Measurements from ENCODE around the gene RPAP3.

RPAP3 gene

DNA sequence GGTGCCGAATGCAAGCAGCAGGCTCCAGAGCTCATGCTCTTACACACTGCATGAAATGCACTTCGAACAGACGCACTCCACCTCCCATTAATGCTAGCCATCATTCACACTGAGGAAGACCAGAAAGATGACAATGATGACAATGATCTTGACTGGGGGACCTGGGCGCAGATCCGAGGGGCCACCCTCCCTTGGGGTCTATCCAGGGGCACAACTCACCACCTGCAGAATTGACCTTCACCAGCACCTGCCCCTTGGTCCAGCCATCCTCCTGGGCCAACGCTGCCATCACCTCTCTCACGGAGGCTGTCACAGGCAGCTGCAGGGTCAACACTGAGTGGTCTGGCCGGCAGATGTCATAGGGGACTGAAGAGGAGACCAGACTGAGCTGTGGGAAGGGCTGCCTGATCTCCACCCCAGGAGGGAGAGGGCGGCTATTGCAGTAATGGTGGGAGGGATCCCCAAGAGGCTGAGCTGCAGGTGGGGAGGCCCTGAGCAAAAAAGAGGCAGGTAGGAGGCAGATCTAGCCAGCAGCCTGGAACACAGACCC, 37.6 kb upstream of the RPAP3 start:
- no peak overlapping the region for H3K4me3 ChIP-seq (ENCODE audit: low read depth, low read length)

DNA sequence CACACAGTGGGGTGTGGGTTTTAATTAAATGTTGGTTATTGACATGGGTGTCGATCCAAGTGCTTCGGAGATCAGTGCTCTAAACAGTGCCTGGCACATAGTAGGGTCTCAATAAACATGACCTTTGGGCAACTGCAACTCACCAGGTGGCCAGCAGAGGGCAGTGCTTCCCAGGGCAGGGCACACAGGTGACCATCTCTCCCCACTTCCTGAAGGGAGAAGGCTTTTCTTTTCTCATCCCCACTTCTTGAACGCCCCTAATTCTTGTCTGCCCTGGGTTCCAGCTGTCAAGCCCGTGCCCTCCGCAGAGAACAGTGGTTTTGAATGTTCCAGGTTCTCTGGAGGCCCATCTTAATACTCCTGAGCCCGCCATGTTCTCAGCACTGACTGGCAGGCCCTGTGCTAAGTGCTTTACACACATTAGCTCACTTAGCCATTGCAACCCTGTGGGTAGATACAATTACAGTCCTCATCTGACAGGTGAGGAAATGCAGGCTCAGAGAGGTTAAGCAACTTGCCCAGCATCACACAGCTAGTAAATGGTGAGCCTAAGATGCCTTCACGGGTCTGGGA, 36.5 kb upstream of the RPAP3 start:
- H3K4me3 ChIP-seq (ENCODE audit: low read depth, low read length): no peak overlapping the region

DNA sequence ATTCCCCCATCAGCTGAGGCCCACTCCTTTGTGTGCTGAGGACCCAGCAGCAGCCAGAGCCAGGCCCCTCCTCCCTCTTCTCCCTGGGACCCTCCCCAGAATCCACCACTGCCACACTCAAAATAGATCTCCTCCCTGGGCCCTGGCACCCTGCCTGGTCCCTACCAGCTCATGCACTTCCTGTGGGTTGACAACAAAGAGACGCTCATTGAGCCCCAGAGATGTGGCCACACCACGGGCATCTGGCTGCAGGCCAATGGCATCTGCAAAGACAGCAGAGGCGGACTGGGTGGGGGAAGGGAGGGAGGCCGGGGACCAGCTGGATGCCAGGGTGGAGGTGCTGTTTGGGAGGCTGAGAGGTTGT, 35.5 kb upstream of the RPAP3 start:
- no peak overlapping the region for H3K4me3 ChIP-seq (ENCODE audit: low read depth, low read length)

DNA sequence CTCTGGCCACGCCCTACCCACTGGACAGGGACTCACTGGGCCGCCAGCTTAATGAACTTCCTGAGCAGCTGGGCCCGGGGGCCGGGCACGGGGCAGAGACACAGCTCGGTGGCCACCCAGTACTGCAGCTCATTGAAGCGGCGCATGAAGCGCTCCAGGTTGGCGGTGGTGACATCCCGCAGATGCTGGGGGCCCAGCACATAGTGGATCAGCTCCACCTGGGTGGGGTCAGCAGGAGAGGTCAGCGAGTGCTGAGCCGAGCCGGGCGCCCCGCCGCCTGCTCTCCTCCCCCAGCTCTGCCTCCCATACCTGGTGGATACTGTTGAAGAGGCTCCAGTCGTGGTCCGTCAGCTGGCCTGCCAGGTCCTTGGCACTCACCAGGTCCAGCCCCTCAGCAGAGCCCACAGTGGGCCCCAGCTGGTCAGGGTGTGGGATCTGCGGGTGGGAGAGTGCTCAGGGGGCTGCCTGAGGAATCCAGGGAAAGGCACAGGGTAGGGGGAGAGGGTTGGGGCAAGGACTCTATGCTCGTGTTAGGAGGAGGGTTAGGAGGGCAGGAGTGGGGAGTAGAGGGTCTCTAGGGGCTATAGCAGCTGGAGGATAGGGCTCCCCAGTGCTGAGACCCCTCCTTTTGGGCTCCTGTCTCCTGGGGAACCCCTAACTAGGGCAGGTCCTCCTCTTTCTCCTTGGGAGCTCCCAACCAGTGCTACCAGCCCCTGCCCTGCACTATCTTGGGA, 34.9 kb upstream of the RPAP3 start:
- H3K4me3 ChIP-seq (ENCODE audit: low read depth, low read length): no peak overlapping the region

DNA sequence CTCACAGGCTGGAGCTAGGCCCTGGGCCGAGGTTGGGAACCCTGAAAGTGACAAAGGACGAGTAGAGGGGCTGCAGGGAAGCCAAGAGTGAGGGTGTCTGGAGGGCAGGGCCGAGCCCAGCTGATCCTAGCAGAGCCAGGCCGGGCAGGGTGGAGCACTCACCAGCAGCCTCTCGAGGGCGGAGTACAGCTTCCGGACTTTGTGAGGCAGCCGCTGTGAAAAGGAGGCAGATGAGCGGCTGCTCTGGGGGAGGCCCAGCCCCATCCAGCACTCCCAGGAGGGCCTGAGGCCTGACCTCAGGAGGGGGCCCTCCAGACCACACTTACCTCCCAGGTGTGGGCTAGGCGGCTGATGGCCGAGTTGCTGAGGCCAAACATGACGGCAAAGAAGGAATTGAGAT, 34.1 kb upstream of the RPAP3 start:
- H3K4me3 ChIP-seq (ENCODE audit: low read depth, low read length): no peak overlapping the region

DNA sequence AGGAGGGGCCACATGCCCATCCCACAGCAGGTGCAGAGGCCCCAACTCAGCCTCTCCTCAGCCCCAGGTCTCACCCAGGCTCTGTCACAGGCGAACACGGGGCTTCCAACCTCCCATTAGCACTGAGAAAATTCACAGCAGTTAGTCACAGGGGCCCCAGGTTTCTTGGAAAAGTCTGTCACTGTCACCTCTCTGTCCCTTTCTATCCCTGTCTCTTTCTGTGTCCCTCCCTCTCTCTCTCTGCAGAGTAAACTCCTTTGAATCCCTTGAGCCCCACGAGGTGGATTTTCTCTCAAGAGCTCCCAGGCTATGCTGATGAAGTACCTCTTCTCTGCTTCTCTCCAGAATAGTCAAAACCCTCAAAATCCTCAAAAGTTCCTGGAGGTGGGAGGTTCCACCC, 33.5 kb upstream of the RPAP3 start:
- H3K4me3 ChIP-seq (ENCODE audit: low read depth, low read length): no peak overlapping the region

DNA sequence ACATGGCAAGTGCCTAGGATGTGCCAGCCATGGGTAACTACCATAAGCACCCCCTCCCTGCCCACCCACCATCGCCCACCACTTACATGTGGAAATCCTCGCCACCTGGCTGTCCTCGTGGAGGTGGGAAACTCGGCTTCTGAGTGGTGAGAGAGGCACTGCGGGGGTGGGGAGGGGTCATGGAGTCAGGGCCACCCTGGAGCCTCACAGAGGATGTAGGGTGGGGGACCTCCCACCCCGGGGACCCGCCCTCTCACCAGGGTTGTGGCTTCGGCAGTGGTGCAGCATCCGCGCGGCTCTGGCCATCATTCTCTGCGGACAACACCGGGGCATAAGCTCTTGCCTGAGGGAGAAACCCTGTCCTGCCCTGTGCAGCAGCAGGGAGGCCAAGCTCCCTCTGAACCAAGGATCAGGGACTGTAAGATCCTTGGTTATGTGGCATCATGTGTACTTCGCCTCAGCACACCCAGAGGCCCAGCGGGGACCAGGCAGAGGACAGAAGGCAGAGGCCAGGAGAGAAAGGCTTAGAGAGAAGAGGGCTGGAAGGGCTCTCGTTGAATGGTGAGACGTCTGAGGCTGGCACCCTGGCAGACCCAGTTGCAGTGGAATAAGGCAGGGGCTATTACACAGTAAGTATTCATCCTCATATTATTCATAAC, 32.2 kb upstream of the RPAP3 start:
- no peak overlapping the region for H3K4me3 ChIP-seq (ENCODE audit: low read depth, low read length)

DNA sequence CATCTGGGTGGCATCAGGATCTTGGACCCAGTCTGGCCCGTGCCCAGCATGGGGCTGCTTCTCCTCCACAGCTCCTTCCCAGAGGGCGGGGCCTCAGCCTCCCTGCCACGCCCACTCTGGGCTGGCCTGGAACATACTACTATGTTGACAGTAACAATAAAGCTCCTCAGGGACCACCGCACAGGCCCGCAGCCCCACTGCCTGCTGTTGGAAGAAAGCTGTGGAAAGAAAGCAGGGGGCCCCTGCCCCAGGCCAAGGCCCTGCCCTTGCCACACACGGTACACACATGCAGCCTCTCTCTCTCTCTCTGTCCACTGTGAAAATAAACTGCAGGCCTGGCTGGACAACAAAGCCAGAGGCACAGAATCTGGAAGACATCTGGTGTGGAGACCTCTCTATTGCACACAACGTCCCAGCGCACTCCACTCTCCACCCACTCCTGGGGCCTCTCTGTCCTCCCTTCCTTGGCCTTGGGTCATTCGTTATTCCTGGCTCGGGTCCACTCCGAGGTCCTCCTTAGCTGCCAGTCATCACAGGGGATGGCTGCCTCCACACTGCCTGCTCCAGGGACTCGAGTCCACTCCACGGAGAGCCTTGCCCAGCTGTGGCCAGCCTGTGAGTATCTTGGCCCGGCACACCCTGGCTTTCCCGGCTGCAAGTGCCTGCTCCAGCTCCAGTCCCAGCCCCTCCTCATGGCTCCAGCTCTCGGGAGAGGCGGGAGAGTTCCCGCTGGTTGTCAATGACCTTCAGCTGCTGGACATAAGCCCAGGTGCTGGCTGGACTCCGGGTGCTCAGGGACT, 31.2 kb upstream of the RPAP3 start:
- H3K4me3 ChIP-seq (ENCODE audit: low read depth, low read length): no peak overlapping the region

DNA sequence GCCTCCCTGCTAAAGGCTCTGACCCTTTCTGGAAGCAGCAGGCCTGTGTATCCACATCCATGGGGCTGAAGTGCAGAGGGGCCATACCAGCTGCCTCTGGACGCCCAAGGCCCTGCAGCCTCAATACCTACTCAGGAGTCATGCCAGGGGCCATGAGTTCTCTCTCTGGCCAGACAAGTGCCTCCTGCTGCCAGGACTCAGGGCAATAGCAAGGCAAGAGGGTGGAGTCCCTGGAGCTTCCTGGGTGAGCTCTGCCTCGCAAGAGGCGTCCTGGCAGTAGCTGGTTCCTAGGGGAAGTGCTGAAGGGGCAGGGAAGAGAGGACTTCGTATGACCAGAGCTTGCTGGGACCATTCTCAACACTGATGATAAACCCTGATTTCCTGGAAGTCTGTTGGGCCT, 30.4 kb upstream of the RPAP3 start:
- H3K4me3 ChIP-seq (ENCODE audit: low read depth, low read length): no peak overlapping the region

DNA sequence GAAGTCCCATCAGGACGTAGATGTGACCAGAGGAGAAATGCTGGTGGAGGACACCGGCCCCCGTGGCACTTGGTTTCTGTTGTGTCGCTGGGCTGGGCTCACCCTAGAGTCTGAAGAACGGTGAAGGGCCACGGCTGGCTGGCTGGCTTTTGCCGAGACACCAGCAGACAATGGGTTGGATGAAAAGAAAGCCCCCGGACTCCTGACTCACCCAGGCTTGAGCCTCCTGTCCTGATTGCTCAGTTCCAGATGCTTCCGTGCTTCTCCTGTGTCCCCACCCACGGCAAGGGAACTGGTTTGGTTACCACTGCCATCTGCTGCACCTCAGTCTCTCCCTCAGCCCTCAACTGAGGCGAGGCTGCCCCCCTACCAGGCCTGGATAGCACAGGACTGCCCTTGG, 29.8 kb upstream of the RPAP3 start:
- H3K4me3 ChIP-seq (ENCODE audit: low read depth, low read length): no peak overlapping the region

DNA sequence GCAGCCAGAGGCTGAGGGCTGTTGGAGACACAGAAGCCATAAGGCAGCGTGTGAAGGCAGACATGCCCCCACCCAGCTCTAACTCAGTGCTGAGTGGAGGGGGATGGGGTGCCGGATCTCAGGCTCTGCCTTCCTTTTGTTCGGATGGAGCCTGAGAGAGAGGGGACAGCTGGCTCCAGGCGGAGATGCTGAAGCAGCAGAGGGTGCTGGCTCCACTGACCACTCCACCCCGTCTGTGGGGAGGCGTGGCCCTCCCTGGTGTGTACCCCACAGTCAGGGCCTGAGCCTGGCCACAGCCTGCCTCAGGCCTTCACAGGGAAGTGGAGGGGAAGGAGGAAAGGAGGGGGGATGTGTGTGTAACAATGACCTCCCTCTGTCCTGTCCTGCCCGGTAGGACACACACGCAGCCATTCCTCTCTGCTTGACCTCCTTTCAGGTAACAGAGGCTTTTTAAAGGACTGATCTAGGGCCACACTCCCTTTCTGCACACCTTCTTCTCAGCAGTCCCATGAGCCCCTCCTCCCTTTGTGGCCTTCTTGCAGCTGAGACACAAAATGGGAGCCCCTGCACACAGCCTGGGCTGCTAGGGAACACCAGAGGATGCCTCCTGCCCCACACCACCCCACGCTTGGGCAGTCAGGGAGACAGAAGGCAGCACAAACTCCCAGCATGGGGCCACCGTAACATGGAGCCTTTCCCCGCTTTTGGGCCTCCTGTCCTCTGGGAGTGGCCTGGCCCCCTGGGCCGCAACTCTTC, 29.1 kb upstream of the RPAP3 start:
- H3K4me3 ChIP-seq (ENCODE audit: low read depth, low read length): no peak overlapping the region

DNA sequence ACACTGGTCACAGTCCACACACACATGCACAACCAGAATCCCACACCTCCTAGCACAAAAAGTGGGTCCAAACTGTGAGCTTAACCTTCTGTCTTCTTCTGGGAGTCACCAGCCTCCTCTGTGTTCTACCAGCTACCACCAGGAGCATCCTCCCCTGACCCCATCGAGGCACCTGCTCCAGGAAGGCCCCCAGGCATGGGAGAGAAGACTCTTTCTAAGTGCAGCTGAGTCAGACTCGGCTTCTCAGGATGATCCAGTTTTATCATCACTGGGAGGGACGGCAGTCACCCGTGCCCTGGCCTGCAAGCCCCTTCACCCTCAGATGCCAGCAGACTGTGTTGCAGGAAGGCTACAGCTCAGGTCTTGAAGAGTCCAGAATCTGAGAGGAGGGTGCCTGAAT, 27.3 kb upstream of the RPAP3 start:
- H3K4me3 ChIP-seq (ENCODE audit: low read depth, low read length): no peak overlapping the region

DNA sequence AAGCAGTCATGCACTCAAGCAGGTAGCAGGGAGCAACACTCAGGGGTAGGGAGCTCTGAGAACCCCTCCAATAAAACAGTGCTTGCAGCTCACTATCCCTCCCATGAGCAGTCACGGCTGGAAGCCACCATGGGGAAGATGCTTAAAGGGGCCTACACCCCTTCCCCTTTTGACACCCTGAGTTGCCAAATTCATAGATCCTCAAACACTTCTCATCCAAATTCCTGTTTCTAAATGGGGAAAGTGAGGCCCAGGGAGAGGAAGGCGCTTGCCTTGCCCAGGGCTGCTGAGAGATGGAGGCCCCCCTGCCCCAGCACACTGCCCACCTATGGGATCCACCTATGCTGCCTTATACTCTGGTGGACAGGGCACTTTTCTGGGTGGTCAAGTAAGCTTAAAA, 26.7 kb upstream of the RPAP3 start:
- no peak overlapping the region for H3K4me3 ChIP-seq (ENCODE audit: low read depth, low read length)

DNA sequence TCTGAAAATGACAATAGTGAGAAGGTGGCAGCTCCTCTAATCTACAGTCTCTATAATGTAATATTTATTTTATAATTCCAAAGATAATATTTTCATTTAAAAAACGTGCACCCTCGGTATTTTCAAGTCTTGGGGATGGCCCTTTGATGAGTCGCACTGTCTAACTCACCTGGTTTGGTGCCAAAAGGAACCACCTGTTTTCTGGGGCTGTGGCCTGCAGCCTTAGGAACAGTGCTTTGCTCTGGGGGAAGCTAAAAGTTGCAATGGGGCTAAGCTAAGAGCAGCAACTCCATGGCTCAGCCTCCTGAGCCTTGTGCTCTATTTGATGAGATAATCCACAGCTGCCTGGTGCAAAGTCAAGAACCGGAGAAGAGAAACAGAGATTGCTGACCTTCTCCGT, 25.9 kb upstream of the RPAP3 start:
- no peak overlapping the region for H3K4me3 ChIP-seq (ENCODE audit: low read depth, low read length)

DNA sequence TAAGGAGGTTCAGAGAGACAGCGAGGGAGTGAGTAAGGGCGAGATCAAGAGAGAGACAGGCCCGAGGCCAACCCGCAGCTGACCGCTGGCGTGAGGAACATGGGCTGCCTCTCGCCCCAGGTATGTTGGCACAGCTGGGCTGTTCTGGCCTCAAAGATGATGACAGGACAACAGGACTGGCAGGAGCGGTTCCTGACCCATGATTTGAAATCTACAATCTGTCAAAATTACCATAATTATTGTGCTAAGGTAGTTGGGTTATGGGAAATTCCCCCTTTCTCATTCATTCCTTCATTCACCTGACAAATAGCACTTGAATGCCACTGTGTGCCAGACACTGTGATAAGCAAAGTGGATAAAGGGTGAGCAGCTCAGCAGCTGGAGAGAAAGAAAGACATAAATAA, 24.5 kb upstream of the RPAP3 start:
- no peak overlapping the region for H3K4me3 ChIP-seq (ENCODE audit: low read depth, low read length)

DNA sequence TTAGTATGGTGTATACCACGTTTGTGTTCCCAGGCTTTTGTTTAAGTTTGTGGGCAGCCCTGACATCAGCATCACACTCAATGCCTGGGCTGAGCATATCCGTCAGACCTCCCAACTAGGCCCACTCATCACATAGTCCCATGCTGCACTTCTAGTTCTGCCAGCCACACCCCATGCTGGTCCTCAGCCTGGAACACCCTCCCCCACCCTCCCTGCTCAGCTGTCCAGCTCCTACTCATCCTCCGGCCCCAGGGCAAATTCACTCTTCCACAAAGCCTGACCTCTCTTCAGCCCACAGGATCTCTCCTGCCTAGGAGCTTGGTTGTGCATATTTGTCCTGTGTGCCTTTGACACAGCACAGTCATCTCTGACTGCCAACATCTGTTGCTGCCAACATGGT, 23.4 kb upstream of the RPAP3 start:
- no peak overlapping the region for H3K4me3 ChIP-seq (ENCODE audit: low read depth, low read length)

DNA sequence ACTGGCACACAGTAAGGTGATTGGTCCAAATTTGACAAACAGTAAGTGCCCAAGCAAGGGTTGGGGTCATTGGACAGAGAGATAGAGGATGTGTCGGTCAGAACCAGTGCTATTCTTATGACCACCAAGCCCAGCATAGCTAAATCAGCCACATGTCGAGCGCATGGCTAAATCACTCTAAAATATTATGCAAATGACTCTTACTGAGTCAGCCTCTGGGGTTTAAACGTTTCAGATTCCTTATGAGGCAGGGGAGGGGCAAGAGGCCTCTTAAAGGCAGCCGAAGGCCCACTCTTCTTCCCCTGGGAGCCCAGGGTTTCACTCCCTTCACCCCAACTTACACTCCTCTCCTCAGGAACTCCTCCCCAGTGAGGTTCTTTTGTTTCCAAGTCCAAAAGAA, 20.1 kb upstream of the RPAP3 start:
- H3K4me3 ChIP-seq (ENCODE audit: low read depth, low read length): no peak overlapping the region

DNA sequence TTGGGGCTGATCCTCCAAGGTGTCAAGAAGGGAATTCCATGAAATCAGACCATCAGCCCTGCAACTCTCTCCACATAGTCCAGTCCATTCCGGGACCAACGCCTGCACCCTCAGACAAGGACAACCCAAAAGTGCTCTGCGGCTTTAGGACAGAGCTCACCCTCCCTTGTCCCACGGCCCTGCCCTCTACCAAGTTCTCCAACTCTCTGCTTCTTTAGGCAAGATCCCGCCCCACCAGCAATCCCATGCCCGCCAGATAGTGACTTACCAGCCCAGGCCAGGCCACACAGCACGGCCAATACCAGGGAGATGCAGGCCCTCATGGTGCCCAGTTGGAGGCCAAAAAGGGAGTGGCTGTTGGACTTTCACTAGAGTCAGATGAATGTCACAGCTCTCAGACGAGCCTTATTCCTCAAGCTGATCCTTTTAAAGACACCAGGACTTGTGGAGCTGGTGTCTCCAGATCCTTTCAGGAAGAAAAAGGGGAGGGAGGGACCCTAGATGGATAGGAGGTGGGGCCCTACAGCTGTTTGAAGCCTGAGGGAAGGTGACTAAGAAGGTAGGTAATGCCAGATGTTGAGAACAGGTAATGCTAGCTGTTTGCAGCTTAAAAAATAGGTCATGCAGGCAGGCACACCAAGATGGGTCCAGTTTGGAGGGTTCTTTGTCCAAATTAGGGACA, 19.4 kb upstream of the RPAP3 start, which contains the start of gene ENDOU:
Gene ENDOU (minus strand): TSS at position 400 of the 682 bp plus-strand sequence. CDS start 77 bp downstream, at position 323.
- H3K4me3 ChIP-seq (ENCODE audit: low read depth, low read length): no peak within 1 kb of the TSS

DNA sequence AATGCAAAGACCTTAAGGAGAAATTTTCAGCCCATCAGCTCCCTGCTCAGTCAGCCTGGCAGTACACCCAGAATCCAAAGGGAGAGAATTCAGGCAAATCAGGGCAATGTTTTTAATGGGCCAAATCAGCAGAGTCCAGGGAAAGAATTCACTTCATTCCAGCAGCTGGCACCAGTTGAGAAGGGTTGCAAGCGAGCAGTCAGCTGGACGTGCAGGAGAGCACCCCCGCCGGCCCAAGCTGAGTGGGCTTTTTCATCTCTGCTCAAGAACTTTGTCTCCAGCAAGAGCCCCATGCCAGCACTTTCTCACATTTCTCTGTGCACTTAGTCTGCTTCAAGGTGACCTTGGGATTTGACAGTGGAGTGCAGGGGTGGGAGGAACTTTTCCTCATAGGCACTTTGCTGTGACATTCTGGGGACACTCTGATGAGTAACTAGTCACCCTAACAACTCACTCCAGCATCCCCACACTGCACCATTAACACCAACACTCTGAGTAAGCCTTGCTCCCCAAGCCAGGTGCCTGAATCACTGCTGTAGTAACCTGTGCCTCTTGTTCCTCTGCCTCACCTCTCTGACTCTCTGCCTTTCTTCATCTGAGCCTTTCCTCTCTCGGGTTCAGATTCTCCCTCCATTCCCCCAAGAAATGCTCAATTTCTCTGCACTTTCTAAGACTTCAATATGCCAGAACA, 17.3 kb upstream of the RPAP3 start:
- H3K4me3 ChIP-seq (ENCODE audit: low read depth, low read length): no peak overlapping the region

Measured in iPS-11a (cell line).